ENCODE results near the gene PCK2.

- no peak for TF ChIP-seq FOXM1 (IDR thresholded peaks at IDR 0.05; ENCODE audit: borderline replicate concordance, low read depth)
- TF ChIP-seq TAF1 (IDR thresholded peaks at IDR 0.05; ENCODE audit: low read depth) = no peak
- no peak for TF ChIP-seq ZBTB7A (IDR thresholded peaks at IDR 0.05; ENCODE audit: low read depth)
- no peak for TF ChIP-seq RAD21 (IDR thresholded peaks at IDR 0.05; ENCODE audit: low read depth)
- no peak for TF ChIP-seq YY1 (IDR thresholded peaks at IDR 0.05; ENCODE audit: low read depth)
- TF ChIP-seq, protein P1, sequence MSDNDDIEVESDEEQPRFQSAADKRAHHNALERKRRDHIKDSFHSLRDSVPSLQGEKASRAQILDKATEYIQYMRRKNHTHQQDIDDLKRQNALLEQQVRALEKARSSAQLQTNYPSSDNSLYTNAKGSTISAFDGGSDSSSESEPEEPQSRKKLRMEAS (IDR thresholded peaks at IDR 0.05) = no peak
- no peak for TF ChIP-seq TEAD4 (IDR thresholded peaks at IDR 0.05)
- TF ChIP-seq REST (IDR thresholded peaks at IDR 0.05; ENCODE audit: low read depth) = no peak
- no peak for TF ChIP-seq CEBPB (IDR thresholded peaks at IDR 0.05)
- TF ChIP-seq, protein P2, sequence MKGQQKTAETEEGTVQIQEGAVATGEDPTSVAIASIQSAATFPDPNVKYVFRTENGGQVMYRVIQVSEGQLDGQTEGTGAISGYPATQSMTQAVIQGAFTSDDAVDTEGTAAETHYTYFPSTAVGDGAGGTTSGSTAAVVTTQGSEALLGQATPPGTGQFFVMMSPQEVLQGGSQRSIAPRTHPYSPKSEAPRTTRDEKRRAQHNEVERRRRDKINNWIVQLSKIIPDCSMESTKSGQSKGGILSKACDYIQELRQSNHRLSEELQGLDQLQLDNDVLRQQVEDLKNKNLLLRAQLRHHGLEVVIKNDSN (IDR thresholded peaks at IDR 0.05) = no peak
Measured at GRCh38 chr14:24067133-24068082, 26.7 kb upstream of the PCK2 start.
